Measurements from ENCODE around the gene HNRNPA1.

- TF ChIP-seq POLR2A (IDR thresholded peaks at IDR 0.05), result no peak
- TF ChIP-seq CTCF (IDR thresholded peaks at IDR 0.05), result no peak
These were observed 14.5 kb downstream of the HNRNPA1 start for GRCh38 chr12:54294953-54295566.

Data from thyroid gland (tissue), 4 donors.